NCI-H2227 (cell line): Measurements from ENCODE around the gene DPM1.

ENCODE experiments used
- DNase-seq: peaks from one replicate; lab custom pipeline; 2025; ENCODE audit not compliant: unreplicated experiment; lab: John Stamatoyannopoulos, UW

The DPM1 gene

GRCh38 chr20:50957798-50958614 is at the start of gene DPM1:
DPM1 (minus strand) TSS chr20:50958532; CDS start chr20:50958523, 9 bp downstream.
- peak; percentile 96 for DNase-seq

- no peak for DNase-seq
Measured at GRCh38 chr20:51005214-51005613, 46.9 kb upstream of the DPM1 start.

- no peak for DNase-seq
Measured at GRCh38 chr20:51004781-51005180, 46.4 kb upstream of the DPM1 start.

- no peak for DNase-seq
Measured at GRCh38 chr20:51004305-51004727, 46.0 kb upstream of the DPM1 start.

GRCh38 chr20:51003753-51004152 is 45.4 kb upstream of the DPM1 start:
- no peak for DNase-seq

- no peak for DNase-seq
Measured at GRCh38 chr20:51002633-51003032, 44.3 kb upstream of the DPM1 start.

- DNase-seq, result no peak
Measured at GRCh38 chr20:51001430-51002265, 43.3 kb upstream of the DPM1 start.

GRCh38 chr20:50999355-50999754 is 41.0 kb upstream of the DPM1 start:
- DNase-seq, result no peak

- DNase-seq, result peak; percentile 36
Measured at GRCh38 chr20:50996901-50997865, 38.9 kb upstream of the DPM1 start.

- no peak for DNase-seq
Measured at GRCh38 chr20:50995506-50995905, 37.2 kb upstream of the DPM1 start.

GRCh38 chr20:50993876-50994275 is 35.5 kb upstream of the DPM1 start:
- DNase-seq, result no peak

- peak; percentile 49 for DNase-seq
Measured at GRCh38 chr20:50992733-50993457, 34.6 kb upstream of the DPM1 start.

- no peak for DNase-seq
Measured at GRCh38 chr20:50992336-50992732, 34.0 kb upstream of the DPM1 start.

GRCh38 chr20:50991076-50991475 is 32.7 kb upstream of the DPM1 start:
- no peak for DNase-seq

- DNase-seq, result peak; percentile 88
Measured at GRCh38 chr20:50987493-50988210, 29.3 kb upstream of the DPM1 start.

GRCh38 chr20:50983321-50983720 is 25.0 kb upstream of the DPM1 start:
- no peak for DNase-seq

GRCh38 chr20:50982363-50982762 is 24.0 kb upstream of the DPM1 start:
- peak; percentile 18 for DNase-seq

GRCh38 chr20:50981714-50982048 is 23.3 kb upstream of the DPM1 start:
- DNase-seq, result no peak

- DNase-seq, result peak; percentile 68
Measured at GRCh38 chr20:50980851-50981713, 22.8 kb upstream of the DPM1 start.
